H9 (cell line): Measurements from ENCODE around the gene PRPF40A. TPM values are rescaled to one million over a fixed set of nuclear protein-coding genes. Genes with fewer than 3 reads are reported as not detected.

Experiments used
- DNase-seq: peaks from one replicate; pipeline ENCODE4 v3.0.0-alpha.2; 2017
- H2AFZ ChIP-seq: one replicate; pipeline ENCODE4 v1.6.1; 2013; ENCODE audit warnings: mild to moderate bottlenecking, low read length, control low read depth, moderate library complexity
- H2AK5ac ChIP-seq: 2 replicates; pipeline ENCODE4 v1.6.1; 2013; ENCODE audit warnings: low read length, control low read depth, mixed read lengths; ENCODE audit not compliant: insufficient read length
- H2BK120ac ChIP-seq: one replicate; pipeline ENCODE4 v1.6.1; 2013; ENCODE audit warnings: low read depth, mild to moderate bottlenecking, low read length, control low read depth, inconsistent platforms; ENCODE audit not compliant: poor library complexity, severe bottlenecking
- H2BK12ac ChIP-seq: 2 replicates; pipeline ENCODE4 v1.6.1; 2013; ENCODE audit warnings: low read length, control low read depth, mixed read lengths, low read depth; ENCODE audit not compliant: insufficient read length
- H2BK15ac ChIP-seq: 2 replicates; pipeline ENCODE4 v1.6.1; 2013; ENCODE audit warnings: low read depth, low read length, control low read depth
- H2BK20ac ChIP-seq: one replicate; pipeline ENCODE4 v1.6.1; 2013; ENCODE audit warnings: low read depth, mild to moderate bottlenecking, low read length, control low read depth, inconsistent platforms; ENCODE audit not compliant: poor library complexity, severe bottlenecking
- H2BK5ac ChIP-seq: 2 replicates; pipeline ENCODE4 v1.6.1; 2013; ENCODE audit warnings: low read length, control low read depth, mixed read lengths; ENCODE audit not compliant: insufficient read length
- H3K14ac ChIP-seq: 2 replicates; pipeline ENCODE4 v1.6.1; 2013; ENCODE audit warnings: low read length, control low read depth; ENCODE audit not compliant: insufficient read depth
- H3K18ac ChIP-seq: 2 replicates; pipeline ENCODE4 v1.6.1; 2013; ENCODE audit warnings: low read depth, mild to moderate bottlenecking, mixed read lengths, low read length, control low read depth; ENCODE audit not compliant: insufficient read length
- H3K23ac ChIP-seq: 2 replicates; pipeline ENCODE4 v1.6.1; 2013; ENCODE audit warnings: low read length, control low read depth, mixed read lengths, low read depth; ENCODE audit not compliant: insufficient read length
- H3K23me2 ChIP-seq: 2 replicates; pipeline ENCODE4 v1.6.1; 2013; ENCODE audit warnings: low read depth, mild to moderate bottlenecking, mixed read lengths, low read length, control low read depth; ENCODE audit not compliant: insufficient read length, poor library complexity, severe bottlenecking
- H3K27ac ChIP-seq: 2 replicates; pipeline ENCODE4 v1.5.1; 2013; ENCODE audit warnings: low read length, control low read depth, mixed read lengths, low read depth; ENCODE audit not compliant: insufficient read length
- H3K27me3 ChIP-seq: 2 replicates; pipeline ENCODE4 v1.6.1; 2013; ENCODE audit warnings: low read length, control low read depth, inconsistent platforms; ENCODE audit not compliant: insufficient read depth
- H3K4ac ChIP-seq: 2 replicates; pipeline ENCODE4 v1.6.1; 2013; ENCODE audit warnings: low read depth, mild to moderate bottlenecking, control low read depth, inconsistent platforms, low read length, moderate library complexity
- H3K4me1 ChIP-seq: 2 replicates; pipeline ENCODE4 v1.6.1; 2013; ENCODE audit warnings: low read length, control low read depth, inconsistent platforms; ENCODE audit not compliant: insufficient read depth
- H3K4me2 ChIP-seq: 2 replicates; pipeline ENCODE4 v1.6.1; 2013; ENCODE audit warnings: low read length, control low read depth, mixed read lengths; ENCODE audit not compliant: insufficient read length, insufficient read depth
- H3K56ac ChIP-seq: 2 replicates; pipeline ENCODE4 v1.6.1; 2013; ENCODE audit warnings: low read depth, mild to moderate bottlenecking, mixed read lengths, low read length, control low read depth; ENCODE audit not compliant: insufficient read length
- H3K79me1 ChIP-seq: 2 replicates; pipeline ENCODE4 v1.6.1; 2013; ENCODE audit warnings: low read depth, mild to moderate bottlenecking, moderate library complexity, low read length, control low read depth, inconsistent platforms; ENCODE audit not compliant: insufficient read depth, poor library complexity, severe bottlenecking
- H3K79me2 ChIP-seq: 2 replicates; pipeline ENCODE4 v1.6.1; 2013; ENCODE audit warnings: low read length, control low read depth, inconsistent platforms; ENCODE audit not compliant: insufficient read depth
- H3K9ac ChIP-seq: 2 replicates; pipeline ENCODE4 v1.6.1; 2013; ENCODE audit warnings: low read length, control low read depth, mixed read lengths; ENCODE audit not compliant: insufficient read length; ENCODE audit errors: extremely low read depth
- H3K9me3 ChIP-seq: one replicate; pipeline ENCODE4 v1.6.1; 2013; ENCODE audit warnings: low read depth, low read length, inconsistent platforms; ENCODE audit not compliant: control insufficient read depth
- H3T11ph ChIP-seq: one replicate; pipeline ENCODE4 v1.6.1; 2013; ENCODE audit warnings: mild to moderate bottlenecking, low read length, control low read depth, inconsistent platforms
- H4K20me1 ChIP-seq: one replicate; pipeline ENCODE4 v1.6.1; 2013; ENCODE audit not compliant: control insufficient read depth, insufficient read length, insufficient read depth
- H4K5ac ChIP-seq: 2 replicates; pipeline ENCODE4 v1.6.1; 2013; ENCODE audit warnings: low read depth, mild to moderate bottlenecking, mixed read lengths, low read length, control low read depth; ENCODE audit not compliant: insufficient read length
- H4K8ac ChIP-seq: replicated peaks from 2 replicates; pipeline ENCODE4 v1.6.1; 2013; ENCODE audit warnings: low read length, control low read depth, mixed read lengths, low read depth; ENCODE audit not compliant: insufficient read length
- H4K91ac ChIP-seq: 2 replicates; pipeline ENCODE4 v1.6.1; 2013; ENCODE audit warnings: low read depth, mild to moderate bottlenecking, moderate library complexity, mixed read lengths, low read length, control low read depth; ENCODE audit not compliant: insufficient read length
- H3K27ac Mint-ChIP-seq, 3 experiments: 2 replicates in 2 of 3; 3 replicates in 1 of 3; pipeline ENCODE4 v1.8.0; 2020 to 2021; ENCODE audit warnings: mixed read lengths in 3 of 3, mild to moderate bottlenecking in 1 of 3, moderate library complexity in 1 of 3
- H3K27me3 Mint-ChIP-seq: 2 replicates; pipeline ENCODE4 v1.8.0; 2021; ENCODE audit warnings: low read depth, mild to moderate bottlenecking, moderate library complexity, mixed read lengths
- H3K36me3 Mint-ChIP-seq, 3 experiments: 2 replicates in 2 of 3; 3 replicates in 1 of 3; pipeline ENCODE4 v1.8.0; 2020 to 2021; ENCODE audit warnings: low read depth in 3 of 3, mixed read lengths in 3 of 3; ENCODE audit not compliant: insufficient read depth in 1 of 3
- H3K4me1 Mint-ChIP-seq, 2 experiments: 2 replicates each; pipeline ENCODE4 v1.8.0; 2020; ENCODE audit warnings: mixed read lengths in 2 of 2
- H3K4me3 Mint-ChIP-seq, 2 experiments: 2 replicates in 1 of 2; 3 replicates in 1 of 2; pipeline ENCODE4 v1.8.0; 2020 to 2021; ENCODE audit warnings: mild to moderate bottlenecking in 2 of 2, mixed read lengths in 2 of 2, moderate library complexity in 1 of 2
- H3K9me3 Mint-ChIP-seq, 2 experiments: 2 replicates in 1 of 2; 3 replicates in 1 of 2; pipeline ENCODE4 v1.8.0; 2020; ENCODE audit warnings: mild to moderate bottlenecking in 2 of 2, mixed read lengths in 2 of 2, moderate library complexity in 1 of 2
- WGBS: extraction: QIAGEN DNeasy Blood & Tissue Kit; methylation state at CpG from one replicate; pipeline ENCODE4 v1.1.7; 2013; ENCODE audit warnings: missing lambda C conversion rate, low lambda C conversion rate, mixed read lengths; ENCODE audit not compliant: insufficient read length; ENCODE audit errors: extremely low coverage; 5-methylcytosine and 5-hydroxymethylcytosine counted together
- total RNA-seq: library from RNA; stranded (reverse); gene quantifications from 2 replicates; pipeline ENCODE4 v1.2.1, GENCODE V29; 2021
- TF ChIP-seq, protein P1 (sequence below): fragments of 200-600 bp; sonication (generic); conservative IDR thresholded peaks from 3 replicates; pipeline ENCODE4 v1.8.0; 2021; ENCODE audit warnings: antibody characterized with exemption, mild to moderate bottlenecking

Gene PRPF40A
- total RNA-seq, 1 experiment from 2014 or later: 158 TPM

DNA sequence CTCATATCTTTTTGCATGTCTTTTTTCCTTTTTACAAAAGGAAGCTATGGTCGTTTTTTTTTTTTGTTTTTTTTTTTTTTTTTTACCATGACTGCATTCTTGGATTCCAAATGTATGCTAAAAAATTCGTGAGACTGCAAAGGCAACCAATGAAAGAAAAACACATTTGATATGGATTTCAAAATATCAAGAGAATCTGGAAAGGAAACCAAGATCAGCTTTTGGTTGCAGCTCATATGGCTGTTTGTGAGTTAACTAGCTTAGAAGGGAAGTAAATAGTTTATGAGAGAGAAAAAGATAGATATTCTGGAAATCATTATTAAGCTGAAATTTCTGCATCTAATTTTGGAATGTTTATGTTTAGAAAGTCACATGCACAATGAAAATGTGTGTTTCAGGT, 110.3 kb downstream of the PRPF40A start:
- Histone ChIP-seq H2BK12ac (no peak overlapping the region), H2BK120ac (no peak overlapping the region), H3K27me3 (no peaks in the 10 kb centered on the region), H2AK5ac (no peak overlapping the region), H2AFZ (no peak overlapping the region), H3K23me2 (no peaks in the 10 kb centered on the region), H3K9me3 (no peaks in the 10 kb centered on the region), H2BK20ac (no peak overlapping the region), H3K14ac (no peak overlapping the region), H3K4ac (no peak overlapping the region), H3K4me1 (no peaks in the 10 kb centered on the region), H3K18ac (no peak overlapping the region), H2BK5ac (no peak overlapping the region), H3K79me1 (no peaks in the 10 kb centered on the region), H4K5ac (no peak overlapping the region), H3K23ac (no peak overlapping the region), H3K27ac (no peak overlapping the region), H4K91ac (no peak overlapping the region), H4K20me1 (no peaks in the 10 kb centered on the region), H3K79me2 (no peaks in the 10 kb centered on the region), H3T11ph (no peak overlapping the region), H2BK15ac (no peak overlapping the region), H4K8ac (no peak overlapping the region), H3K56ac (no peak overlapping the region), H3K4me2 (no peak overlapping the region), H3K9ac (no peak overlapping the region)
- Mint-ChIP-seq H3K27ac (peak overlapping the region in 1 of 3 experiments; percentile 50; a peak in 2 of 7 replicates), H3K9me3 (no peaks in the 10 kb centered on the region), H3K36me3 (peaks cover 3 to 19% (median 12%) of the 10 kb centered on the region in 3 experiments; a peak in 4 of 7 replicates), H3K27me3 (no peaks in the 10 kb centered on the region), H3K4me1 (peaks cover 0 to 3% of the 10 kb centered on the region in 2 experiments; a peak in 1 of 4 replicates), H3K4me3 (no peak overlapping the region)
- no peak for DNase-seq
- no CpG with 5 or more reads among the region's 2 CpGs for WGBS
- TF ChIP-seq, protein P1, sequence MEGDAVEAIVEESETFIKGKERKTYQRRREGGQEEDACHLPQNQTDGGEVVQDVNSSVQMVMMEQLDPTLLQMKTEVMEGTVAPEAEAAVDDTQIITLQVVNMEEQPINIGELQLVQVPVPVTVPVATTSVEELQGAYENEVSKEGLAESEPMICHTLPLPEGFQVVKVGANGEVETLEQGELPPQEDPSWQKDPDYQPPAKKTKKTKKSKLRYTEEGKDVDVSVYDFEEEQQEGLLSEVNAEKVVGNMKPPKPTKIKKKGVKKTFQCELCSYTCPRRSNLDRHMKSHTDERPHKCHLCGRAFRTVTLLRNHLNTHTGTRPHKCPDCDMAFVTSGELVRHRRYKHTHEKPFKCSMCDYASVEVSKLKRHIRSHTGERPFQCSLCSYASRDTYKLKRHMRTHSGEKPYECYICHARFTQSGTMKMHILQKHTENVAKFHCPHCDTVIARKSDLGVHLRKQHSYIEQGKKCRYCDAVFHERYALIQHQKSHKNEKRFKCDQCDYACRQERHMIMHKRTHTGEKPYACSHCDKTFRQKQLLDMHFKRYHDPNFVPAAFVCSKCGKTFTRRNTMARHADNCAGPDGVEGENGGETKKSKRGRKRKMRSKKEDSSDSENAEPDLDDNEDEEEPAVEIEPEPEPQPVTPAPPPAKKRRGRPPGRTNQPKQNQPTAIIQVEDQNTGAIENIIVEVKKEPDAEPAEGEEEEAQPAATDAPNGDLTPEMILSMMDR: no peak
